HFF-Myc (cell line): ENCODE results near the gene LY6G5C.

Experiments
- DNase-seq: peaks from one replicate; pipeline ENCODE4 v3.0.0-alpha.2; 2011; ENCODE audit warnings: low read depth; ENCODE audit errors: extremely low read depth
- H3K4me3 ChIP-seq: replicated peaks from 2 replicates; pipeline ENCODE4 v1.5.1; 2011; ENCODE audit warnings: low read depth, mild to moderate bottlenecking, control low read depth, low read length
- CTCF ChIP-seq: IDR thresholded peaks from 2 replicates; pipeline ENCODE4 v1.5.1; 2012; ENCODE audit warnings: mild to moderate bottlenecking, low read depth, low read length, control low read depth; ENCODE audit errors: missing control alignments

LY6G5C gene

GRCh38 chr6:31657406-31658157, 23.3 kb downstream of the LY6G5C start:
- no peak overlapping the region for H3K4me3 ChIP-seq
- DNase-seq, result no peak
- no peak for TF ChIP-seq CTCF

- no peak for TF ChIP-seq CTCF
- no peak within 1 kb of the TSS for H3K4me3 ChIP-seq
- no peak for DNase-seq
Observed at GRCh38 chr6:31655349-31656237, 25.3 kb downstream of the LY6G5C start, which contains the start of gene APOM. Gene APOM (plus strand): TSS chr6:31655894. CDS start chr6:31655967, 73 bp downstream.

GRCh38 chr6:31654574-31655348, 26.1 kb downstream of the LY6G5C start:
- no peak overlapping the region for H3K4me3 ChIP-seq
- no peak for TF ChIP-seq CTCF
- DNase-seq, result no peak

GRCh38 chr6:31652925-31653724, 27.7 kb downstream of the LY6G5C start:
- no peak for TF ChIP-seq CTCF
- peak overlapping the region; percentile 73 for H3K4me3 ChIP-seq
- no peak for DNase-seq

GRCh38 chr6:31651602-31652191, 29.2 kb downstream of the LY6G5C start:
- H3K4me3 ChIP-seq, result peak overlapping the region; percentile 73
- TF ChIP-seq CTCF, result no peak
- no peak for DNase-seq

GRCh38 chr6:31645325-31645724, 35.5 kb downstream of the LY6G5C start:
- no peak overlapping the region for H3K4me3 ChIP-seq
- DNase-seq, result no peak
- no peak for TF ChIP-seq CTCF
